GM18508 (cell line): ENCODE data around the gene SLC9A7.

ENCODE experiments used
- ATAC-seq: cut with Tn5 transposase; IDR thresholded peaks from one replicate; pipeline ENCODE4 v1.9.1; 2021; ENCODE audit warnings: moderate number of reproducible peaks; ENCODE audit not compliant: insufficient read depth, unreplicated experiment

Gene SLC9A7

DNA sequence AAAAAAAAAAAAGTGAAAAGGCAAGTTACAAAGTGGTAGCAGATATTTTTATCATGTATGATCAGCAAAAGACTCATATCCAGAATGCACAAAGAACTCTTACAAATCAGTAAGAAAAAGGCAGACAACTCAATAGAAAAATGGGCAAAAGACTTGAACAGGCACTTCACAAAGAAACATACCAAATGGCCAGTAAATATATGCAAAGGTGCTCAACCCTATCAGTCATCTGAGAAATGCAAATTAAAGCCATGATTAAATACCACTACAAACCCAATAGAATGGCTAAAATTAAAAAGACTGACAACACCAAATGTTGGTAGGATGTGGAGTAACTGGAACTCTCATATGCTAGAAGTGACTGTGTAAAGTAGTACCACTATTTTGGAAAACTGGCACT, 140.0 kb downstream of the SLC9A7 start:
- no peak for ATAC-seq

GRCh38 chrX:46617906-46618305, 141.0 kb downstream of the SLC9A7 start:
- no peak for ATAC-seq

DNA sequence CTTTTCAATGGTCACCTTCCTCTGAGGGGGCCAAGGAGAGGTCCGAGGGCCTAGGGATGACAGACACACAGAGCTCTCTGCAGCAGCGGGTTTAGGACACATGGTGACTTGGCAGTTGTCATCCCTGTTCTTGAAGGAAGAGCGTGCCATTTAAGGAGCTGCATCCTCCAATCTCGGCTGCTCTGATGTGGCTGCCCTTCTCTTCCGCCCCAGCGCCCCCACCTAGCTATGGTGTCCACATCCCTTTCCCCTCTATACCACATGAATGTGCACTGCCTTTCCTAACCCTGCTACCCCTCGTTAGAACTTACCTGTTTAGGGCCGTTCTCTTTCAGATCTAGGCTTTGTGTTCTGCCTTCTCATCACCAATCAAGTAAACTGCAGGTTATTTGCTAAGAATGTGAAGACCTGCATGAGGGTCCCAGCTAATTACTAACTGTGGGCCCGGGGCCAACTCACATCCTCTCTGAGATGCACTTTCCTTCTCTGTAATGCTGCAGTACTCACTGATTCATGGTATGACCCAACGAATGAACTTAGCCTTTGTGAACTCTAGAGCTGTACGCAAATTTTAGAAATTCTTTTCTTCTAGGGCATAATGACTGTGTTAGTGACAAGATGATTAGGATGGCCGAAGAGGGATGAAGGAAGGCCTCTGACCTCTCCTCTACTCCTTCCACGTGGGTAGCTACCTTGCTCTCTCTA, 147.1 kb downstream of the SLC9A7 start:
- no peak for ATAC-seq

- ATAC-seq = no peak
These were observed 148.8 kb downstream of the SLC9A7 start for GRCh38 chrX:46610070-46610658.

DNA sequence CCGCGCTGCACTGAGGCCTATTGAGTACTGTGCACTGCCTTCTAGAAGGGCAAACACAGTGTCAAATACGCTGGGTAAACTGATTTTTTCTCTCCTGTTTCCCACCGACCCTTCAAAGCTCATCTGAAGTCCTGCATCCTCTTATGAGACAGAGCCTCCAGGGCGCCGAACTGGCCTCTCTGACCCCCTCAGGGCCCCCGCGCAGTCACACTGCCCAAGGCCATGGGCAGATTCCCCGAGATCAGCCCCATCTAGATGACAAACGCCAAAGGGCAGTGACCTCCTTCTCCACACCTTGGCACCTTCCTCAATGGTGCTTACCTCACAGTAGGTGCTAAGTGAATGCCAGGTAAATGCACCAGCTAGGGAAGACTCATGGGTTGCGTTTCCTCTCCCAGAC, 151.0 kb downstream of the SLC9A7 start:
- no peak for ATAC-seq

DNA sequence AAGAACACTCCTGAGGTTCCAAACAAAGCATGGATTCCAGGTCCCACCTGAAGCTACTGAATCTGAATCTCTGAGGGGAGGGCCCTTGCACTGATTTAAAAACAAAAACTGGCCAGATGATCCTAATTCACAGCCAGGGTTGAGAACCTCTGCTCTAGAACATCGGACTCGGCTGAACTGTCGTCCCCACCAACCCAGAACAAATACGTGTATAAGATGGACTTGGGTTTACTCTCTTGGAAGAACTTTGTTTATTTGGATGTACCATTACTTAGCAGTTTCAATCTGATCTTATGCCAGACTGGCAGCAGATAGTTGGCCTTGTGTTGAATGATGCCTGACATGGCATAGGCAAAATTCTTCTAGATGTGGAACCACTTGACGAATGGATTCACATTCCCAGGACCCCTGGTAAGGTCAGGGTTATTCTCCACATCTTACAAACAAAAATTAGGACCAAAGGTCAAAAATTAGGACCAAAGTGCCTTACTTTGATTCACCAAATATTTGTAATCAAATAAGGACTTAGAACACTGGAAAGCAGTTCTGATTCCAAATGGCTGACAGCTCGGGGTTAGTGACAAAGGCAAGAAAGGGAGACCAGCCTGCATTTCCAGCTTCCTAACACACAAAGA, 156.3 kb downstream of the SLC9A7 start:
- no peak for ATAC-seq

GRCh38 chrX:46601283-46601682, 157.6 kb downstream of the SLC9A7 start:
- ATAC-seq = no peak

- no peak for ATAC-seq
These were observed 159.8 kb downstream of the SLC9A7 start for GRCh38 chrX:46599051-46599560.

- ATAC-seq = no peak
These were observed 161.1 kb downstream of the SLC9A7 start for GRCh38 chrX:46597771-46598170.

DNA sequence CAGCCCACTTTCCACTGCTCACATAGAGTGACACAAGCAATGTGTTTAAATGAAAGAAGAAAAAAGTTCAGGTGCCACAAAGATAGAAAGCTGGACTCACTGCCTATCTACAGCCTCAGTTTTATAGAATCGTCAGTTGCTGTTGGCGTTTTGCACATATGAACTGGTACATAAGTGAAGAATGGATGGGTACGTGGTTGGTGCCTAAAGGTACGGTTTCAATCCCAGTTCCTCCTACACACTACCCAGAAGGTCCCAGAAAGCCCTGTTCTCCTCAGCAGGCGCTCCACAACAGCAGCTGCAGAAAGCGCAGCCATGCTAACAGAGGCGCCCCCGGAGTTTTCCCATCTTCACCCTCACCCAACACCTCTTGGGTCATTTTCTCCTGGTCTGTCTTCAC, 161.7 kb downstream of the SLC9A7 start:
- no peak for ATAC-seq

- ATAC-seq = no peak
These were observed 163.8 kb downstream of the SLC9A7 start for GRCh38 chrX:46595084-46595483.

DNA sequence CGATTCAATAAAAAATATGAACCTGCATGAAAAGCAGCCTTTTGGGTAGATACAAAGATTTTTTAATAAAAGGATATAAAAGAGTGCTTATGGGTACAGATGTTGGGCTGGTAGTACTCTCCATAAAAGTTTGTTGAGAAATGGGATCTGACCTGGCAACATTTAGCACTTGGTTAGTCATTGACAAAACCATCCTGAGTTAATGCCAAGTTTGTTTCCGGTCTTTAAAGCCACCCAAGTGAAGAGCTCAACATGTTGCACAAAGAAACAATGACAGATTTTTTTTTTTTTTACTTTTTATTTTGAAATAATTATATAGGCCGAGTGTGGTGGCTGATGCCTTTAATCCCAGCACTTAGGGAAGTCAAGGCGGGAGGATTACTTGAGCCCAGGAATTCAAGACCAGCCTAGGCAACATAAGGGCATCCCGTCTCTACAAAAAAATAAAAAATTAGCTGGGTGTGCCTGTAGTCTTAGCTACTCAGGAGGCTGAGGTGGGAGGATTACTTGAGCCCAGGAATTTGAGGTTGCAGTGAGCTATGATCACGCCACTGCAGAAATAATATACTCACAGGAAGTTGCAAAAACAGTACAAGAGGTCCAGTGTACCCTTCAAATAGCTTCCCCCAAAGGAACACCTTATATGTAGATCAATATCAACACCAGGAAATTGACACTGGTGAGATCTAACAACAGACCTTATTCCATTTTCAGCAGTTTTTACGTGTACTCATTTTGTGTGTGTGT, 168.8 kb downstream of the SLC9A7 start:
- no peak for ATAC-seq

GRCh38 chrX:46588263-46588662, 170.7 kb downstream of the SLC9A7 start:
- no peak for ATAC-seq

- ATAC-seq = peak; percentile 5
These were observed 171.2 kb downstream of the SLC9A7 start for GRCh38 chrX:46587753-46588171.

DNA sequence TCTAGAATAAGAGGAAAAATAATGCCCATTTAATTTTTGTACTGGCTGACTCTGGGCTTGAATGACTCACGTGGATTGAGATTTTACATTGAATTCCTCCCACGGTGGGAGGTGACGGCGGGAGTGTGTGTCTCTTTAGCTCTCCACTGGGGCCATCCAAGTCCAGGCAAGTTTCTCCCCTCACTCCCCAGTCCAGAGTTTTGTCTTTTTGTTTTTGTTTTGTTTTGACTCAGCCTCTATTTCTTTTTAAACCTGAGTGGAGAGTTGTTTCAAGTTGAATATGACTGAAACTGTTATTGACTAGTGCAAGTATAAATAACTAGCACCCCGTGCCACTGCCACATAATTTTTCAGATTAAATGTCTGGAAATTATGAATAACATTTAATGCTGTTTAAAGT, 171.8 kb downstream of the SLC9A7 start:
- peak; percentile 59 for ATAC-seq

DNA sequence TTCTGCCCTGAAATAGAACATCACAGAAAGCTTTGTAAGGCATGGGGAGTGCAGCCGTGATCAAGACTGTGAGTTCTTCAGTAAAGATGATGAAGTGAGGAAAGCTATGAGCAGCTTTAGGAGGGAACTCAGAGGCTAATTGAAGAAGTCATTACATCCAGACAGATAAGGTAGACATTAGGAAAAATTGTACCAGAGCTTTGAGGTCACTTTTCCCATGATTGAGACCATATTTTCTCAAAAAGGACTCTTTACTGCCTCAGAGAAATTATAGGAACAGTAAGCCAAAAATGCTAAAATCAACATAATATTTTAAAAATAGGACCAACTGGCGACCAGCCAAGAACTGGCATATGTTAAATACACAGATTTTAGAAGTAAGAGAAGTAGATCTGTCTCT, 174.2 kb downstream of the SLC9A7 start:
- no peak for ATAC-seq

DNA sequence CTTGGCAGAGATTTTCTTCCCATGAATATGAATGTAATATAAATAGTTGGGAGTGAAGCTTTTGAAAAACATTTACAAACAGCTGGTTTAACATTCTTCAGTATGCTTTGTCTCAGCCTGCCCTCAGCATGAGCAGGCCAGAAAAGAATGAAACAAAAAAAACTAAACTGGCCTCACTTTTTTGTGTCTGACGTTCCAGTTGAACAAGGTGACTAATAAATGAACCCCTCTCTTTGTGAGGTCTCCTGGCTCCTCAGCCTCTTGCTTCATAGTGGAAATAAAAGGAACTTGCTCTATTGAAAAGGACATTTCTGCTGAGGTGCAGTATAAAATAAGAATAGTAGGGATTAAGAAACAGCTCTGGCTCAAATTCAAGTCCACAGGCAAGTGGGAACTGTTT, 176.0 kb downstream of the SLC9A7 start:
- no peak for ATAC-seq

DNA sequence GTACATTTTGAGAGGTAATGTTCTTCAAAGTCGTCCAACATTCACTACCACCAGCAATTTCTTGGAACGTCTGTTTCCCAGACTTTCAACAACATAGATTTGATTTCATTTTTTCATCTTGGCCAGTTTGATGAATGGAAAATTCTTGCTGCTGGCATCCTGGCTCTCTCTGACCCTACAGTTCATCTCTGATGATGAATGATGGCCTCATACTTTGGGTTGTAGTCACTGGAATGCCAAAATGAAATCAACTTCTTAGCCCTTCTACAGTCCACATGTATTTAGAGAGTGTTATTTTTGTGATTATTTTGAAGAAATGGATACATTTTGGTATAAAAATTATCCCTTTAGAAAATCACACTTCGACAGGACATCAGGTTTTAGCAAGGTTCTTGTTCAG, 176.6 kb downstream of the SLC9A7 start:
- ATAC-seq = no peak

- no peak for ATAC-seq
These were observed 178.3 kb downstream of the SLC9A7 start for GRCh38 chrX:46580613-46581012.

GRCh38 chrX:46579250-46579649, 179.7 kb downstream of the SLC9A7 start:
- no peak for ATAC-seq
